ENCODE results near the gene SDR42E2. TPM values are rescaled to one million over a fixed set of nuclear protein-coding genes. Genes with fewer than 3 reads are reported as not detected.

The SDR42E2 gene
- total and polyA plus RNA-seq, 2 of the 4 experiments (the other 2 are of a cell fraction): not detected

GRCh38 chr16:22207715-22208360, 45.5 kb downstream of the SDR42E2 start:
- Histone ChIP-seq H3K27ac (ENCODE audit: insufficient read depth, low read length) (no peak overlapping the region), H2AFZ (replicated peaks; ENCODE audit: low read length, poor library complexity) (no peak overlapping the region), H3K23ac (ENCODE audit: low read depth, low read length) (peak overlapping the region; percentile 44; the same call in 1 of the 2 replicates), H4K5ac (ENCODE audit: low read depth, low read length) (no peak overlapping the region), H2AK5ac (ENCODE audit: low read depth, low read length) (peak overlapping the region; percentile 5; the same call in 1 of the 2 replicates), H3K4ac (ENCODE audit: low read depth, low read length) (no peak overlapping the region), H3K4me2 (ENCODE audit: low read depth, low read length) (peak overlapping the region; percentile 82), H3K36me3 (ENCODE audit: control insufficient read depth, insufficient read depth, low read length) (peaks cover 3% of the 10 kb centered on the region; the same call in 1 of the 2 replicates), H3K9ac (ENCODE audit: low read depth, low read length) (peak overlapping the region; percentile 46; the same call in 1 of the 2 replicates), H3K4me3 (ENCODE audit: insufficient read depth, low read depth, low read length) (peak overlapping the region; percentile 73), H2BK120ac (ENCODE audit: low read depth, low read length) (no peak overlapping the region), H4K8ac (ENCODE audit: low read depth in 2 of 2, low read length in 2 of 2) (no peak overlapping the region), H3K18ac (ENCODE audit: low read depth, low read length) (no peak overlapping the region), H3K27me3 (ENCODE audit: control insufficient read depth, insufficient read depth, low read length) (no peaks in the 10 kb centered on the region), H4K91ac (ENCODE audit: insufficient read depth, low read depth, low read length) (no peak overlapping the region), H3K56ac (ENCODE audit: extremely low read depth, insufficient read depth, low read length) (no peak overlapping the region), H2AK9ac (replicated peaks; ENCODE audit: low read depth, low read length, poor library complexity) (peak overlapping the region; percentile 83), H3K4me1 (ENCODE audit: control insufficient read depth, insufficient read depth, low read length) (peaks cover 7% of the 10 kb centered on the region; the same call in 1 of the 2 replicates), H2BK5ac (ENCODE audit: low read depth, low read length, poor library complexity, severe bottlenecking) (no peak overlapping the region), H3K9me3 (ENCODE audit: control insufficient read depth, insufficient read depth, low read length) (no peaks in the 10 kb centered on the region), H3K79me1 (ENCODE audit: low read depth in 1 of 2, low read length in 2 of 2) (peaks cover 24 to 54% of the 10 kb centered on the region in 2 experiments), H3K14ac (replicated peaks; ENCODE audit: low read depth, low read length) (no peak overlapping the region), H2BK15ac (ENCODE audit: low read depth, low read length) (no peak overlapping the region), H4K20me1 (ENCODE audit: insufficient read depth, low read length) (peaks cover 35% of the 10 kb centered on the region), H2BK20ac (ENCODE audit: low read depth, low read length) (no peak overlapping the region), H3K9me1 (ENCODE audit: insufficient read depth, low read length) (peaks cover 6% of the 10 kb centered on the region)
- intact Hi-C loops (cut with micrococcal nuclease) (no loop called here), in situ Hi-C loops (cut with MboI; ENCODE audit: low sequenced_read_pairs) (no loop called here), dilution Hi-C loops (cut with HindIII; ENCODE audit: low sequenced_read_pairs, unreplicated experiment) (no loop called here)
- WGBS, 2 experiments (ENCODE audit: extremely low coverage in 2 of 2, insufficient read length in 1 of 2): no CpG with 5 or more reads among the region's 10 CpGs
- ChIA-PET POLR2A (ENCODE audit: unreplicated experiment) (interaction anchor here (0.6 kb wide), 1 partner anchor 1307 kb away, joined by 6 read pairs; the partner anchor contains the start of genes DCUN1D3 and LYRM1), CTCF (interaction anchor here (2.3 kb wide), 1 partner anchor 93 kb away, joined by 7 read pairs; no protein-coding TSS in a partner anchor)
- ATAC-seq (ENCODE audit: low read depth) (no peak), DNase-seq (no peak)
- no TSS peak for BruUV-seq (replicated peaks)
- TF ChIP-seq ELK1 (IDR thresholded peaks at IDR 0.05; ENCODE audit: borderline replicate concordance, low read depth, low read length) (no peak), NFE2L2 (IDR thresholded peaks at IDR 0.05; ENCODE audit: low read depth, low read length) (no peak), USF2 (IDR thresholded peaks at IDR 0.05; ENCODE audit: low read depth, low read length) (no peak), MXI1 (IDR thresholded peaks at IDR 0.05; ENCODE audit: borderline replicate concordance, low read depth, low read length) (no peak), MAZ (IDR thresholded peaks at IDR 0.05; ENCODE audit: borderline replicate concordance, low read depth, low read length) (no peak), POLR2A (IDR thresholded peaks at IDR 0.05; ENCODE audit: low read depth, low read length) (no peak), FOS (IDR thresholded peaks at IDR 0.05; ENCODE audit: low read depth, low read length) (no peak), BHLHE40 (IDR thresholded peaks at IDR 0.05; ENCODE audit: low read depth, low read length) (no peak), RAD21 (IDR thresholded peaks at IDR 0.05; ENCODE audit: low read length) (no peak), CTCF (conservative IDR thresholded peaks at IDR 0.05; ENCODE audit: low read depth, low read length) (no peak), CHD1 (IDR thresholded peaks at IDR 0.05; ENCODE audit: low read depth, low read length) (no peak), CEBPB (IDR thresholded peaks at IDR 0.05; ENCODE audit: low read depth, low read length) (no peak), RFX5 (IDR thresholded peaks at IDR 0.05; ENCODE audit: low read depth, low read length) (no peak), SMC3 (IDR thresholded peaks at IDR 0.05; ENCODE audit: low read depth, low read length) (no peak), MAFK (IDR thresholded peaks at IDR 0.05; ENCODE audit: low read depth, low read length) (no peak)

Measured in IMR-90 (cell line).